GM12878 (cell line): Measurements from ENCODE around the gene MAST1. TPM values are rescaled to one million over a fixed set of nuclear protein-coding genes. Genes with fewer than 3 reads are reported as not detected.

Experiments
- BCL3 ChIP-seq: IDR thresholded peaks from 2 replicates; pipeline ENCODE4 v1.6.1; 2011; ENCODE audit warnings: borderline replicate concordance, low read depth, mild to moderate bottlenecking, moderate library complexity, low read length; ENCODE audit not compliant: insufficient read depth, poor library complexity, severe bottlenecking
- BHLHE40 ChIP-seq, 2 experiments: fragments of 450-650 bp in 1 of 2; IDR thresholded peaks; 2 replicates each; pipeline ENCODE4 v1.6.1; 2011 to 2017; ENCODE audit warnings: low read depth in 2 of 2, borderline replicate concordance in 1 of 2, improper control_type of control experiment in 1 of 2, low read length in 1 of 2, mild to moderate bottlenecking in 1 of 2
- CHD1 ChIP-seq: IDR thresholded peaks from 2 replicates; pipeline ENCODE4 v1.6.1; 2012; ENCODE audit warnings: low read depth, low read length, improper control_type of control experiment
- CTCF ChIP-seq, 3 experiments: IDR thresholded peaks in 2 of 3; conservative IDR thresholded peaks in 1 of 3; 2 replicates each; pipeline ENCODE4 v1.5.1; 2011; ENCODE audit warnings: low read depth in 3 of 3, low read length in 3 of 3, mild to moderate bottlenecking in 3 of 3, control low read depth in 2 of 3, moderate library complexity in 2 of 3, inconsistent platforms in 1 of 3, mixed read lengths in 1 of 3; ENCODE audit not compliant: control insufficient read depth in 2 of 3, insufficient read depth in 1 of 3; ENCODE audit errors: extremely low read depth in 1 of 3
- ESRRA ChIP-seq: IDR thresholded peaks from 2 replicates; pipeline ENCODE4 v1.6.1; 2012; ENCODE audit warnings: mild to moderate bottlenecking, low read length, improper control_type of control experiment
- ETV6 ChIP-seq, 2 experiments: fragments of 450-650 bp in 1 of 2; IDR thresholded peaks in 1 of 2; conservative IDR thresholded peaks in 1 of 2; 2 replicates each; pipeline ENCODE4 v1.6.1; 2014; ENCODE audit warnings: antibody characterized with exemption in 1 of 2, borderline replicate concordance in 1 of 2, low read depth in 1 of 2, mild to moderate bottlenecking in 1 of 2, moderate library complexity in 1 of 2
- IKZF2 ChIP-seq, 2 experiments: fragments of 450-650 bp; IDR thresholded peaks; 2 replicates each; pipeline ENCODE4 v1.6.1; 2017; ENCODE audit warnings: mild to moderate bottlenecking in 2 of 2, moderate library complexity in 2 of 2
- IRF5 ChIP-seq: fragments of 450-650 bp; IDR thresholded peaks from 2 replicates; pipeline ENCODE4 v1.6.1; 2017; ENCODE audit warnings: borderline replicate concordance
- MXI1 ChIP-seq: fragments of 150-350 bp; IDR thresholded peaks from 2 replicates; pipeline ENCODE4 v1.6.1; 2011; ENCODE audit warnings: low read depth, mild to moderate bottlenecking, inconsistent platforms, low read length, improper control_type of control experiment
- MYC ChIP-seq: IDR thresholded peaks from 2 replicates; pipeline ENCODE4 v1.6.1; 2011; ENCODE audit warnings: mild to moderate bottlenecking, low read length, moderate library complexity, inconsistent platforms; ENCODE audit not compliant: insufficient read depth, insufficient replicate concordance, insufficient read length, severe bottlenecking
- NFIC ChIP-seq: IDR thresholded peaks from 2 replicates; pipeline ENCODE4 v1.6.1; 2012; ENCODE audit warnings: low read depth, mild to moderate bottlenecking, inconsistent platforms, low read length, moderate library complexity
- NKRF ChIP-seq: fragments of 450-650 bp; conservative IDR thresholded peaks from 2 replicates; pipeline ENCODE4 v1.6.1; 2017; ENCODE audit warnings: mild to moderate bottlenecking, moderate library complexity
- NR2C2 ChIP-seq: IDR thresholded peaks from 2 replicates; pipeline ENCODE4 v1.6.1; 2011; ENCODE audit warnings: borderline replicate concordance, low read depth; ENCODE audit not compliant: control insufficient read depth, insufficient read length
- NRF1 ChIP-seq: conservative IDR thresholded peaks from 2 replicates; pipeline ENCODE4 v1.6.1; 2011; ENCODE audit warnings: mild to moderate bottlenecking, low read depth, low read length, improper control_type of control experiment
- POLR2AphosphoS2 ChIP-seq: IDR thresholded peaks from 2 replicates; pipeline ENCODE4 v1.6.1; 2011; ENCODE audit warnings: low read depth, mild to moderate bottlenecking, low read length, improper control_type of control experiment, moderate library complexity
- SMC3 ChIP-seq: IDR thresholded peaks from 2 replicates; pipeline ENCODE4 v1.6.1; 2011; ENCODE audit warnings: low read length, improper control_type of control experiment, borderline replicate concordance
- WRNIP1 ChIP-seq: IDR thresholded peaks from 2 replicates; pipeline ENCODE4 v1.6.1; 2011; ENCODE audit warnings: low read depth, low read length, improper control_type of control experiment, borderline replicate concordance
- ZNF207 ChIP-seq: fragments of 450-650 bp; IDR thresholded peaks from 2 replicates; pipeline ENCODE4 v1.6.1; 2014; ENCODE audit warnings: antibody characterized with exemption, mild to moderate bottlenecking, borderline replicate concordance
- ZNF217 ChIP-seq: fragments of 450-650 bp; IDR thresholded peaks from 2 replicates; pipeline ENCODE4 v1.6.1; 2017; ENCODE audit warnings: antibody characterized with exemption, mild to moderate bottlenecking
- polyA plus RNA-seq, 11 experiments: library from polyadenylated mRNA; depleted of rRNA in 4 of 11; unstranded in 6 of 11; stranded (reverse) in 5 of 11; fragments of >200 nt; fragmentation: Nextera tagmentation in 4 of 11; fragmentation: Illumina TruSeq in 1 of 11; extraction: Ambion mirVana in 4 of 11; extraction: Trizol in 1 of 11; gene quantifications; 1 replicate in 1 of 11; 2 replicates in 10 of 11; pipeline versions ENCODE4 v1.2.1 to v1.2.3, GENCODE V29; 2011 to 2016; ENCODE audit warnings: inconsistent platforms in 2 of 11, missing spikeins in 2 of 11, low read depth in 1 of 11
- total RNA-seq, 4 experiments: library from RNA; depleted of rRNA in 3 of 4; stranded (reverse); fragments of >200 nt in 3 of 4; fragmentation: Illumina TruSeq in 1 of 4; extraction: Trizol in 1 of 4; gene quantifications; 2 replicates each; pipeline versions ENCODE4 v1.2.1 to v1.2.3, GENCODE V29; 2013 to 2021
- TF ChIP-seq, protein P1 (sequence below): fragments of 150-350 bp; IDR thresholded peaks from 2 replicates; pipeline ENCODE4 v1.6.1; 2014; ENCODE audit warnings: mild to moderate bottlenecking, low read depth, low read length

Gene MAST1
- total and polyA plus RNA-seq, 10 of the 15 experiments (the other 5 are each of a cell fraction or from before 2014, with no cell fraction given), result 0.08 to 0.79 (median 0.44) TPM; not detected in 1

DNA sequence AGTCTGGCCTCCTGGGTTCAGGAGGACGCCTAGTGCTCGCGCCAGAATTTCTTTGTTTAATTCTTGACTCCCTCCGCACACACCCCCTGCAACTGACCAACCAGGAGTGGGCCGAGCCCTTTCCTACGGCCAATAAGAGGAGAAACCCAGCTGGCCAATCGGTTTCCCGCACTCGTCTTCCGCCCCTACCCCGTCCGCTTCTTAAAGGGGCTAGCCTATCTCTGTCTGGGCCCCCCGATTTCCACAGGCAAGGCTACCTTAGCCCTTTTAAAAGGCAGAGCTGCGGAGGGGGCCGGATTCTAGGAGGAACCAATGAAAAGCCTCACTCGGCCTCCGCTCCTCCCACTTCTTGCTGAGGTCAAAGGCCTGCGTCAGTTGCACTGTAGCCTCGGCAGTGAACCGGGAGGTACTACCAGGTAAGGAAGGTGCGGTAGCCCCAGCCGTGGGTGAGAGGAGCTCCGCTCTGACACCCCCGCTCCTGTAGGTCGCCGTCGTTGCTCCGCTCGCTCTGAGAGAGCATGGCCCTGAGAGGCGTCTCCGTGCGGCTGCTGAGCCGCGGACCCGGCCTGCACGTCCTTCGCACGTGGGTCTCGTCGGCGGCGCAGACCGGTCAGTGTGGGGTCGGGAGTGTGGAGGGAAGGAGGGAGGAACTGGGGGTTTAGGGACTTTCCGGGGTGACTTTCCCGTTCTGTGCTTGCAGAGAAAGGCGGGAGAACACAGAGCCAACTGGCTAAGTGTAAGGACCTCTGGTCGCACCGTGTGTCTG is 52.7 kb downstream of the MAST1 start, which contains the start of gene GCDH (continued):
- TF ChIP-seq WRNIP1 (no peak), NKRF (peak; percentile 99), MXI1 (peak; percentile 98), IRF5 (no peak), ETV6 (conservative IDR thresholded peaks at IDR 0.05 in 1 of 2, IDR thresholded peaks at IDR 0.05 in 1 of 2; ENCODE audit: borderline replicate concordance in 1 of 2, low read depth in 1 of 2) (no peak), CTCF (IDR thresholded peaks at IDR 0.05 in 2 of 3, conservative IDR thresholded peaks at IDR 0.05 in 1 of 3; ENCODE audit: control insufficient read depth in 2 of 3, extremely low read depth in 1 of 3, insufficient read depth in 1 of 3, low read depth in 3 of 3, low read length in 3 of 3) (no peak), IKZF2 (IDR thresholded peaks at IDR 0.05) (no peak; a peak in 1 of 4 replicates), ESRRA (no peak), BCL3 (no peak), ZNF217 (no peak), POLR2AphosphoS2 (no peak), ZNF207 (no peak), CHD1 (no peak), NR2C2 (no peak), MYC (peak; percentile 82), SMC3 (0 out of 2 replicates have a peak, but pooled peaks have one; percentile 4), NFIC (no peak), BHLHE40 (IDR thresholded peaks at IDR 0.05; ENCODE audit: borderline replicate concordance in 1 of 2, low read depth in 2 of 2, low read length in 1 of 2) (peak; percentile 28 to 87; a peak in 3 of 4 replicates), NRF1 (no peak)
- TF ChIP-seq, protein P1, sequence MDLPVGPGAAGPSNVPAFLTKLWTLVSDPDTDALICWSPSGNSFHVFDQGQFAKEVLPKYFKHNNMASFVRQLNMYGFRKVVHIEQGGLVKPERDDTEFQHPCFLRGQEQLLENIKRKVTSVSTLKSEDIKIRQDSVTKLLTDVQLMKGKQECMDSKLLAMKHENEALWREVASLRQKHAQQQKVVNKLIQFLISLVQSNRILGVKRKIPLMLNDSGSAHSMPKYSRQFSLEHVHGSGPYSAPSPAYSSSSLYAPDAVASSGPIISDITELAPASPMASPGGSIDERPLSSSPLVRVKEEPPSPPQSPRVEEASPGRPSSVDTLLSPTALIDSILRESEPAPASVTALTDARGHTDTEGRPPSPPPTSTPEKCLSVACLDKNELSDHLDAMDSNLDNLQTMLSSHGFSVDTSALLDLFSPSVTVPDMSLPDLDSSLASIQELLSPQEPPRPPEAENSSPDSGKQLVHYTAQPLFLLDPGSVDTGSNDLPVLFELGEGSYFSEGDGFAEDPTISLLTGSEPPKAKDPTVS, result no peak
